ACC112 (cell line): ENCODE results near the gene SLC39A9.

Experiments
- H2AFZ ChIP-seq: fragments of 200-600 bp; sonication (generic); one replicate; pipeline ENCODE4 v1.6.0; 2017; ENCODE audit warnings: antibody characterized with exemption, low read length; ENCODE audit not compliant: unreplicated experiment
- H3K27ac ChIP-seq: fragments of 200-600 bp; sonication (generic); 2 replicates; pipeline ENCODE4 v1.5.1; 2014; ENCODE audit warnings: low read depth, mild to moderate bottlenecking, antibody characterized with exemption, low read length, moderate library complexity
- H3K27me3 ChIP-seq: fragments of 200-600 bp; sonication (generic); 2 replicates; pipeline ENCODE4 v1.6.1; 2014; ENCODE audit warnings: mild to moderate bottlenecking, antibody characterized with exemption, low read length, moderate library complexity, mixed read lengths; ENCODE audit not compliant: insufficient read depth
- H3K36me3 ChIP-seq: fragments of 200-600 bp; sonication (generic); 2 replicates; pipeline ENCODE4 v1.6.1; 2016; ENCODE audit warnings: mild to moderate bottlenecking, antibody characterized with exemption, low read length, moderate library complexity, mixed read lengths; ENCODE audit not compliant: insufficient read depth
- H3K4me1 ChIP-seq: fragments of 200-600 bp; sonication (generic); one replicate; pipeline ENCODE4 v1.6.1; 2016; ENCODE audit warnings: low read length, mixed read lengths; ENCODE audit not compliant: insufficient read depth, unreplicated experiment, control insufficient read depth
- H3K4me3 ChIP-seq: fragments of 200-600 bp; sonication (generic); 2 replicates; pipeline ENCODE4 v1.5.1; 2014; ENCODE audit warnings: mild to moderate bottlenecking, low read depth, low read length
- H3K79me2 ChIP-seq: fragments of 200-600 bp; sonication (generic); one replicate; pipeline ENCODE4 v1.6.0; 2016; ENCODE audit warnings: low read length; ENCODE audit not compliant: control insufficient read depth, unreplicated experiment, insufficient read depth

Gene SLC39A9, protein sequence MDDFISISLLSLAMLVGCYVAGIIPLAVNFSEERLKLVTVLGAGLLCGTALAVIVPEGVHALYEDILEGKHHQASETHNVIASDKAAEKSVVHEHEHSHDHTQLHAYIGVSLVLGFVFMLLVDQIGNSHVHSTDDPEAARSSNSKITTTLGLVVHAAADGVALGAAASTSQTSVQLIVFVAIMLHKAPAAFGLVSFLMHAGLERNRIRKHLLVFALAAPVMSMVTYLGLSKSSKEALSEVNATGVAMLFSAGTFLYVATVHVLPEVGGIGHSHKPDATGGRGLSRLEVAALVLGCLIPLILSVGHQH

DNA sequence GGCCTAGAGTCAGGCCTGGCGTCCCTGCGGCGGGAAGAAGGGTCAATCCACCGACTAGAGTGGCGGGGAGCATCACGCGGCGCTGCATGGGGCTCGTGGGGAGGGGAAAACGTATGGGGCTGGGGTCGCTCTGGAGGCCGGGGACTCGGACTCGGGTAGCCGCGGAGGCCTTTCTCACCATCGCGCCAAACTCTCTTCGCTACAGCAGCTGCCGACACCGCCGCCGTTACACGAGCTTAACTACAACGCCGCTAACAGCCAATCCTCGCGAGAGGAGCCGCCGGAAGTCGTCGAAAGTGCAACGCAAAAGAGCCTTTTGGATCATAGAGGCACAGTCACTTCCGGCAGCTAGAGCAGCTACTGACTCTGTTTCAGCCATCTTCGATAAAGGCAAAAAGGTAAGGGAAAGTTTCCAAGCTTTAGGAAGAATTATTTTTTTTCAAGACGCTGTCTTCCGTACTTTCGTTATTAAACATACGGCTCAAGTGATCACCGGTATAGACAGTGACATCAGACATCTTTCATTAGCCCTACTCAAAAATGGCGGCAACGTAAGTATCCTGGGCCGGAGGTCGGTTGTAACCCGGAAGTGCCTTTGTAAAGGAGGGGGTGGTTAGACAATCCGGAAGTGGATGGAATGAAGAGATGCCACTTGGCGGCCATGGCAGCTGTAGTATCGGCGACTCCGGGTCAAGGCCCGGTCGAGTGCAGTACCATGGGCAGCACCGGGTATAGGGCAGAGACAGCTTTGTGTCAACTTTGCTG, at the start of gene SLC39A9, which contains the start of gene ERH:
Gene SLC39A9 (plus strand): TSS at position 640 of the 765 bp plus-strand sequence. CDS start 678 bp downstream, outside the sequence.
Gene ERH (minus strand): TSS at position 247 of the 765 bp plus-strand sequence. CDS start 66 bp downstream, at position 181.
- peak within 1 kb of the TSS; percentile 93 for H3K27ac ChIP-seq
- peaks cover 41% of the 10 kb centered on the region for H3K36me3 ChIP-seq
- H3K79me2 ChIP-seq = peaks cover 91% of the 10 kb centered on the region
- peaks cover 33% of the 10 kb centered on the region for H3K4me1 ChIP-seq
- peak within 1 kb of the TSS; percentile 70 for H2AFZ ChIP-seq
- peak within 1 kb of the TSS; percentile 96 for H3K4me3 ChIP-seq
- no peaks in the 10 kb centered on the region for H3K27me3 ChIP-seq

DNA sequence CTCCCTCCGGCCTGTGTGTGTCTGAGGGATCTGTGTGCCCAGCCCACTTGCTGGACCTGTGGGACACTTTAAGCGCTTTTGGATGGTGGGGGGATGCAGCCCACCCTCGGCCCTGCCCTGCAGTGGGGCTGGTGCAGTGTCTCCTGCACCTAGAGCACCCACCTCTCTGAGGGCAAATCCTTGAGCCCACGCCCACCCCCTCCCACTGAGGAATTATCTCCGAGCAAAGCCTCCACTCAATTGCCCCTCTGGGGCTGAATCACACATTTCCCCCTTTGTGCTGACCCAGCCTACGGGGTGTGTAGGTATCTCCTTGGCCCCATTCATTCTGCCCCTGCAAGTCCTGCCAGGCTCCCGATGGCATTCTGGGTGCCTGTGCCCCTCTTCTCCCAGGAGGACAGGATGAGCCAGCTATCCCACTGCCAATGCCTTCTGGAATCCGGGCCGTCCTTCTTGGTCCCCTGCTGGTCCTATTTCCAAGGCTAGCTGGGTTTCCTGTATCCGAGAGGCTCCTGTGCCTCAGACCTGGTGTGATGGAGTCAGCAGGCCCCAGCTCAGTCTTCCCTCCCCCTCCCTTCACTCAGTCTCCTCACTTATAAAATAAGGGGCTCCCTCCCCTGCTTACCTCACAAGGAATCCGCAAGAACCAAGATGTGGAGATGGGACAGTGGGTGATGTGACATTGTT, 49.3 kb upstream of the SLC39A9 start:
- Histone ChIP-seq H3K79me2 (no peaks in the 10 kb centered on the region), H3K4me1 (no peaks in the 10 kb centered on the region), H3K27me3 (no peaks in the 10 kb centered on the region), H3K4me3 (no peak overlapping the region), H3K36me3 (no peaks in the 10 kb centered on the region), H2AFZ (no peak overlapping the region), H3K27ac (no peak overlapping the region)

DNA sequence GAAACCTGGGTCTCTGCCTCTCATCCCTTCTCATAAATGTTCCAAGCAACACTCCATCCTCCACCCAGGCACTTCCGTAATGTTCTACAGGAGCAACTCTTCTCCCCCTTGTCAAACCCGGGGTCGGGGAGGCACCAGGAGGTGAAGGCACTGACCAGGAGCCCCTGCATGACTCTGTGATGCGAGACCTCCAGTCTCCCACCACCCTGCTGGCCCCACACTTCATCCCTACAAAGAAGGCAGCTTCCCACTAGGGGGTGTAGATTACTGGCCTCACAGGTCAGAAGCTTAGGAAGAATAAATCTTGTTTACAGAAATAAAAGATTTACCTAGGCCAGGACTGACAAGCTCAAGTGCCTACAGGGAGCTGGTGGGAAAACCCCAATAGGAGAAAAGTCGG, 47.6 kb upstream of the SLC39A9 start:
- Histone ChIP-seq H3K36me3 (no peaks in the 10 kb centered on the region), H3K79me2 (no peaks in the 10 kb centered on the region), H3K27me3 (no peaks in the 10 kb centered on the region), H2AFZ (no peak overlapping the region), H3K27ac (no peak overlapping the region), H3K4me1 (peaks cover 6% of the 10 kb centered on the region), H3K4me3 (no peak overlapping the region)

DNA sequence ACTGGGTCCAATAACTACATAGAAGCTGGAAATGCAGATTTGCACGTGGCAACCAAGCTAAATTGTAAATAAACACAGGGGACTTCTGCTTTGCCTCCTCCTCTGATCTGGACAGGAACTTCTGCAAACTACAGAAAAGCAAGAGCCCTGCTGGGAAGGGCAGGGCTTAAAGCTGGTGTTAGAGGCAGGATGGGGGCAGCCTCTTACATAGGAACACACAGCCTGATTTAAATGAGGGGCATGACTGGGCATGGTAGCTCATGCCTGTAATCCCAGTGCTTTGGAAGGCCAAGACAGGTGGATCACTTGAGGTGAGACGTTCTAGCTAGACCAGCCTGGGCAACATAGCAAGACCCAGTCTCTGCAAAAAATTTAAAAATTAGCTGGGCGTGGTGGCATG, 47.1 kb upstream of the SLC39A9 start:
- Histone ChIP-seq H3K4me1 (peaks cover 9% of the 10 kb centered on the region), H3K36me3 (no peaks in the 10 kb centered on the region), H3K79me2 (no peaks in the 10 kb centered on the region), H3K27ac (no peak overlapping the region), H2AFZ (no peak overlapping the region), H3K27me3 (no peaks in the 10 kb centered on the region), H3K4me3 (no peak overlapping the region)

DNA sequence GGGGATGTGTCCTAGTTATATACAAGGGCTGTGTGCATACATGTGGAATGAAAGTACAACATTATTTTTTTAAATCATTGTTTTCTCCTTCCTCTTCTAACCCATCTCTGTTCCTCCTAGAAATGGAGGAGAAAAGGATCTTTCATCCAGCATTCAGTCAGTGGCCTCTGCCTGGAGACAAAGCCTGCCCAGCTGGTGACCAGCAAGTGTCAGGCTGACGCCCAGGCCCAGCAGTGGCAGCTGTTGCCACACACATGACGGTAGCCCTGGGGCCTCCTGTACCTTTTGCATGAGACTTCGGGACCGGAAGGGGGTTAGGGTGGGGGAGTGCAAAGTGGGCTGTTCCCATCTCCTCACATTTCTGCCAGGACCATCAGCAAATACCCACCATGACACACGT, 46.6 kb upstream of the SLC39A9 start:
- Histone ChIP-seq H3K4me1 (peaks cover 9% of the 10 kb centered on the region), H3K27me3 (no peaks in the 10 kb centered on the region), H2AFZ (no peak overlapping the region), H3K4me3 (no peak overlapping the region), H3K36me3 (no peaks in the 10 kb centered on the region), H3K79me2 (no peaks in the 10 kb centered on the region), H3K27ac (no peak overlapping the region)

DNA sequence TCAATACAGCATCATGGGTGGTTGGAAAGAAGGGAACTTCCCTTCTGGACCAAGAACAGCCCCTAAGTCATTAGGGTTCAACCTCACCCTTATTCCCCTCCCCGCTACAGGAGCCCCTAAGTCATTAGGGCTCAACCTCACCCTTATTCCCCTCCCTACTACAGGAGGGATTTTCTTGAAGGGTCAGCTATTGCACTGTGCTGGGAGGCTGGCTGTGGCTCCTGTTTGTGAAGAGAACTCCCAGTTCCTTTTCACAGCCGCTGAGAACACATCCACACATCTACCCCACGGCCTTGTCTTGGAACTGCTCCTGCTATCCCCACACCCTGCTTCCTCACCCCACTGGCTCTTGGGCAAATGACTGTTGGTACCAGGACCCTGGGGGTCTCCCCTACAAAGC, 45.3 kb upstream of the SLC39A9 start:
- no peak overlapping the region for H2AFZ ChIP-seq
- no peak overlapping the region for H3K27ac ChIP-seq
- no peaks in the 10 kb centered on the region for H3K36me3 ChIP-seq
- H3K4me3 ChIP-seq = no peak overlapping the region
- H3K4me1 ChIP-seq = peaks cover 9% of the 10 kb centered on the region
- no peaks in the 10 kb centered on the region for H3K27me3 ChIP-seq
- no peaks in the 10 kb centered on the region for H3K79me2 ChIP-seq

DNA sequence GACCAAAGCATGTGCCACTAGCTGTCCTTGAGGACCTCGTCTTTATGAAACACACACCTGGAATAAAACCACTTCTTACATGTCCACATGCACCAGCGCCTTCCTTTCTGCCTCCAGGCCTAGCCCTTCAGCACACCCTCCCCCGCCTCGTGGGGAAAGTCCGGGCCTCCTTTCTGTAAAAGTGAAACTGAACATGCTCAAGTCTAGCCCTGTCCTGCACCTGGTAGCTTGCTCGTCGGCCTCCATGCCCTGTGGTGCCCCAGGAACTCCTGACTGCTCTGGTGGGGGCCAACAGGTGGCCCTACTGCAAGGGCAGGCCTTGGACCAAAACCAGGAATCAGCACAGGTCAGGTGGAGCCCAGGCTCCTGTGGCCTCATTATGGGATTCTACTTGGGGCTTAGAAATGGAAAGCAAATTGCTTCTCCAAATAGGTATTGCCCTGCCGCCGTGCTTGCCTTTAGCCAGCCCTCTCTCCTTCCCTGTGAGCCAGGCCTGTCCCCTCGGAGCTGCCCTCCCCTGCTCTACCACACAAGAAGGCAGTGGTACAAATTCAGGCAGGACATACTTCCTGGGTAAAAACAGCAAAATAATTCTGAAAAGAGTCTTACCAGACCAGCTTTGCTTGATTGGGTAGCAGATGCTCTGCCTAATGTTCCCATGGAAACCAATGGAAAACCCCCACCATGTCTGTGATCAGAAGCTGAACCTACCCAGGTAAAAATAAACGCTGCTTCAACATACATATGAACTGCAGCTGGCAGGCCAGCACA, 43.9 kb upstream of the SLC39A9 start:
- Histone ChIP-seq H3K27ac (no peak overlapping the region), H3K4me1 (peaks cover 9% of the 10 kb centered on the region), H3K79me2 (no peaks in the 10 kb centered on the region), H2AFZ (no peak overlapping the region), H3K4me3 (no peak overlapping the region), H3K27me3 (no peaks in the 10 kb centered on the region), H3K36me3 (no peaks in the 10 kb centered on the region)

DNA sequence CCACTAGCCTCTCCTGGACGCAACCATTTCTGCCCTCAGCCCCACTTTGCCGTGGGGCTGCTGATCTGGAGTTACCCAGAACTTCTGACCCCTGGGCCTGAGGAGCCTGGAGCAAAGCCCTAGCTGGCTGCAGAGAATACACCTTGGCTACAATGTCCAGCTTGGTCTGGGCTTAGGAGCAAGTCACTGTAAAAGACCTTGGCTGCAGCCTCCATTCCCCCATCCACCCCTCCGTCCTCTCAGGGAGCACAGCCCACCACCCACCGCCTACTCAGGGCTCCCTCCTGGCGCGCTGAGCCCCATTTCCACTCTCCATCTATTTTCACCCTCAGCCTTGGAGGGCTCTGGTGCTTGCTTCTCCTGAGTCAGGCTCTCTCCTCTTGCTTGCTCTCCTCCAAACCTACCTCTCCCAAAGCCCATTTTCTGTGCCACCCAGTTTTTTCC, 43.3 kb upstream of the SLC39A9 start:
- Histone ChIP-seq H3K27ac (no peak overlapping the region), H3K4me1 (peaks cover 9% of the 10 kb centered on the region), H3K79me2 (no peaks in the 10 kb centered on the region), H2AFZ (no peak overlapping the region), H3K27me3 (no peaks in the 10 kb centered on the region), H3K4me3 (no peak overlapping the region), H3K36me3 (no peaks in the 10 kb centered on the region)

DNA sequence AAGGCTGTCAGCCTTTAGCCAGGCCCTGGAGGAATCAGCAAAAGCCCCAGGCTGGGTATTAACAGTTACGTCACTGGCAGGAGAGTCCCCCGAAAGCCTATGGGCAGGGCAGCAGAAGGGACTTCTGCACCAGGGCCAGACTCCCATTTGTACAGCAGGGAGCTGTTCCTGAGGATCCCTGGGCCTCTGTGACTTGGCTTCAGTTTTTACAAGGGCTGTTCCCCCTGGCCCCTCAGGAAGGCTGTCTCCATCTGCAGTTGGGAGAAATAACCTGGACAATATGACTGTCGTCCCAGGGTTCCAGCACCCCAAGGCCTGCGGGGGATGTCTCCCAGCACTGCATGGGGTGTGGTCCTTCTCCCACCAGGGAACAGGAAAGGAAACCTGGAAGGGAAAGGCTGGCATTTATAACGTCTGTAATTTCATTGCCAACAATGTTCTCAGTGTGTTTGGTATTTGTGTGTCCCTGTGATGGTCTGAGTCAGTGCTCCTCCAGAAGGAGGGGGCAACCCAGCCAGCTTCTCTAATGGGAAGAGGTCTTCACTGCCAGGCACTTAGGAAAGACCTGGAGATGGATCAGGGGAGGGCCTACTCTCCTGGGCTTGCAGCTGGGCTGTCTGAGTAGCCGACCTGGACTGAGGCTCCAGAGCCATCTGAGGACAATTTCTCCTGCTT, 42.7 kb upstream of the SLC39A9 start:
- Histone ChIP-seq H2AFZ (no peak overlapping the region), H3K36me3 (no peaks in the 10 kb centered on the region), H3K27me3 (no peaks in the 10 kb centered on the region), H3K27ac (no peak overlapping the region), H3K4me3 (no peak overlapping the region), H3K4me1 (peaks cover 9% of the 10 kb centered on the region), H3K79me2 (no peaks in the 10 kb centered on the region)
